Measurements from ENCODE around the gene RRAS. TPM values are rescaled to one million over a fixed set of nuclear protein-coding genes. Genes with fewer than 3 reads are reported as not detected.

The RRAS gene
- total RNA-seq, 1 donor from 2014 or later: 67.7 TPM

- H3K4me3 Mint-ChIP-seq (ENCODE audit: unreplicated experiment): no peak overlapping the region
- no peak for TF ChIP-seq CTCF (IDR thresholded peaks at IDR 0.05)
- no peak for DNase-seq (ENCODE audit: extremely low spot score, unreplicated experiment)
- H3K9me3 Mint-ChIP-seq (ENCODE audit: unreplicated experiment): no peaks in the 10 kb centered on the region
- H3K27ac Mint-ChIP-seq (ENCODE audit: unreplicated experiment): no peak overlapping the region
- peaks cover 25% of the 10 kb centered on the region for H3K36me3 Mint-ChIP-seq (ENCODE audit: unreplicated experiment)
- H3K4me1 Mint-ChIP-seq (ENCODE audit: unreplicated experiment): no peaks in the 10 kb centered on the region
- no peaks in the 10 kb centered on the region for H3K27me3 Mint-ChIP-seq (ENCODE audit: unreplicated experiment)
These were observed 16.6 kb upstream of the RRAS start for GRCh38 chr19:49656456-49657109.

GRCh38 chr19:49655570-49656455 lies 15.9 kb upstream of the RRAS start:
- no peak overlapping the region for H3K27ac Mint-ChIP-seq (ENCODE audit: unreplicated experiment)
- no peak overlapping the region for H3K4me3 Mint-ChIP-seq (ENCODE audit: unreplicated experiment)
- H3K27me3 Mint-ChIP-seq (ENCODE audit: unreplicated experiment): no peaks in the 10 kb centered on the region
- peaks cover 25% of the 10 kb centered on the region for H3K36me3 Mint-ChIP-seq (ENCODE audit: unreplicated experiment)
- TF ChIP-seq CTCF (IDR thresholded peaks at IDR 0.05): no peak
- no peaks in the 10 kb centered on the region for H3K4me1 Mint-ChIP-seq (ENCODE audit: unreplicated experiment)
- no peaks in the 10 kb centered on the region for H3K9me3 Mint-ChIP-seq (ENCODE audit: unreplicated experiment)
- DNase-seq (ENCODE audit: extremely low spot score, unreplicated experiment): no peak

DNA sequence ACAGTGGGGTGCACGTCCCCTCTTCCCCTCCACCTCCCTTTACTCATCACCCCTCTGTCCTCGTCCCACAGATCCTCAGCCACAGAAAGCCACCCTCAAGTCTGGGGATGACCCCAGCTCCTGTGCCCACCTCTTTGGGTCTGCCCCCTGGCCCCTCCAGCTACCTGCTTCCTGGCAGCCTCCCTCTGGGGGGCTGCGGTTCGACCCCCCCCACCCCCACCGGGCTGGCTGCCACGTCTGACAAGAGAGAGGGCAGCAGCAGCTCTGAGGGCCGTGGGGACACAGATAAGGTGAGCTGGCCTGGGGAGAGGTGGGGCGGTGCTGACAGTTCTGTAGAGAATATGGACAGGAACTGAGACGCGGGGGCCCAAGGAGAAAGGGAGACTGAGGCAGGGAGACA lies 14.6 kb upstream of the RRAS start:
- Mint-ChIP-seq H3K4me3 (ENCODE audit: unreplicated experiment) (no peak overlapping the region), H3K27me3 (ENCODE audit: unreplicated experiment) (no peaks in the 10 kb centered on the region)

DNA sequence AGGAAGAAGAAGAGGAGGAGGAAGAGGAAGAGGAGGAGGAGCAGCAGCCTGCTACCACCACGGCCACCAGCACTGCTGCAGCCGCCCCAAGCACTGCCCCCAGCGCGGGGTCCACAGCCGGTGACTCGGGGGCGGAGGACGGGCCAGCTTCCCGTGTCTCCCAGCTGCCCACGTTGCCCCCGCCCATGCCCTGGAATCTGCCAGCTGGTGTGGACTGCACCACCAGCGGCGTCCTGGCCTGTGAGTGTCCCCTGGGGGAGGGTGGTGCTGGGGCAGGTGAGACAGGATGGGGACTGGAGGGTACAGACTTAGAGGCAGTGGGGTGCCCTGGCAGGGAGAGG lies 13.5 kb upstream of the RRAS start:
- DNase-seq (ENCODE audit: extremely low spot score, unreplicated experiment): no peak
- no peak for TF ChIP-seq CTCF (IDR thresholded peaks at IDR 0.05)
- Mint-ChIP-seq H3K4me3 (ENCODE audit: unreplicated experiment) (no peak overlapping the region), H3K9me3 (ENCODE audit: unreplicated experiment) (no peaks in the 10 kb centered on the region), H3K36me3 (ENCODE audit: unreplicated experiment) (peaks cover 26% of the 10 kb centered on the region), H3K4me1 (ENCODE audit: unreplicated experiment) (no peaks in the 10 kb centered on the region), H3K27me3 (ENCODE audit: unreplicated experiment) (no peaks in the 10 kb centered on the region), H3K27ac (ENCODE audit: unreplicated experiment) (no peak overlapping the region)

More for the DNA sequence above, 14.6 kb upstream of the RRAS start:
- TF ChIP-seq CTCF (IDR thresholded peaks at IDR 0.05): no peak
- H3K27ac Mint-ChIP-seq (ENCODE audit: unreplicated experiment): no peak overlapping the region
- H3K9me3 Mint-ChIP-seq (ENCODE audit: unreplicated experiment): no peaks in the 10 kb centered on the region
- H3K36me3 Mint-ChIP-seq (ENCODE audit: unreplicated experiment): peaks cover 24% of the 10 kb centered on the region
- no peak for DNase-seq (ENCODE audit: extremely low spot score, unreplicated experiment)
- no peaks in the 10 kb centered on the region for H3K4me1 Mint-ChIP-seq (ENCODE audit: unreplicated experiment)
